Measurements from ENCODE around the gene HBG1.

- TF ChIP-seq POLR2AphosphoS5 (IDR thresholded peaks at IDR 0.05; ENCODE audit: low read depth, low read length), result no peak
- no peak for TF ChIP-seq TAF1 (IDR thresholded peaks at IDR 0.05; ENCODE audit: borderline replicate concordance, insufficient read depth, low read length)
- TF ChIP-seq REST (IDR thresholded peaks at IDR 0.05; ENCODE audit: insufficient read depth in 1 of 2, low read depth in 2 of 2, low read length in 2 of 2), result no peak
- TF ChIP-seq SIN3A (IDR thresholded peaks at IDR 0.05; ENCODE audit: borderline replicate concordance, insufficient read depth, low read length), result no peak
Observed at GRCh38 chr11:5245155-5245554, 4.5 kb downstream of the HBG1 start.

All from PFSK-1 (cell line).